ENCODE measurements around the gene BAMBI. TPM values are rescaled to one million over a fixed set of nuclear protein-coding genes. Genes with fewer than 3 reads are reported as not detected.

The BAMBI gene
- polyA plus RNA-seq, 1 donor from 2014 or later = 0.54 TPM

DNA sequence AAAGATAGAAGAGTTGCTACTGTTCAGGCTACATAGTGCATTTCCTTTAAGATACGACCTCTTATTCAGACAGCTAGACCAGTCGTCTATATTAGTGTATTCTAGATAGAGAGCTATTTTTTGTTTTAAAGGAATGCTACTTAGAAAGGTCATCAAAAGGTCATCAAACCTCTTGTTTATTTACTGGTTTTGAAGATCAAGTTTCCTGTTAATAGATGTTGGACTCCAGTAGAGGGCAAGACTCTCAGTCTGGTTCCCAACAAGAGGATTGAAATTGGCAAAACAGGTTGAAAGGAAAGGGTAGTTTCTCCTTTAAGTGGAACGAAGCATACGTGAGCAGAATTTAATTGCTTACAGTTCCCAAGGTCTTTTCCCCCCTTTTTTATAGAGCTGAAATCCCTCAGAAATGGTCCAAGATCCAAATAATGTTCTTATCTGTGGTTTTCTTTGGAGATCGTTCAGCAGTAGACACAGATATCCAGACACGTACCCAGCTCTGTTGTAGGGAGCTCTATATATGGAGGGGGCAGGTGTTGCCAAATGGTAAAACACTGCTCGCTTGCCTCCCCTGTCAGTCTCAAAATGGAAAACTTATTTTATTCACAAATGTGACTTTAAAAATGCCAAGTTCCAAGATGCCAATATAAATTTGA lies 37.2 kb downstream of the BAMBI start:
- Histone ChIP-seq H3K9me2 (ENCODE audit: insufficient read depth, low read length) (no peaks in the 10 kb centered on the region), H3K4me2 (ENCODE audit: low read length) (no peak overlapping the region), H2AFZ (ENCODE audit: low read depth, low read length) (no peak overlapping the region), H3F3A (ENCODE audit: insufficient read depth, low read length, poor library complexity, severe bottlenecking) (no peaks in the 10 kb centered on the region), H3K27ac (ENCODE audit: low read length) (no peak overlapping the region), H3K27me3 (ENCODE audit: insufficient read depth, low read depth, low read length) (no peaks in the 10 kb centered on the region), H3K9me3 (ENCODE audit: low read length) (no peaks in the 10 kb centered on the region), H3K9ac (ENCODE audit: low read length) (no peak overlapping the region), H3K79me2 (replicated peaks; ENCODE audit: insufficient read depth, low read length) (no peaks in the 10 kb centered on the region), H4K20me1 (ENCODE audit: insufficient read depth) (no peaks in the 10 kb centered on the region), H3K4me3 (ENCODE audit: low read length) (no peak overlapping the region), H3K36me3 (ENCODE audit: insufficient read depth, low read length) (no peaks in the 10 kb centered on the region)
- no peak for TF ChIP-seq EP300 (conservative IDR thresholded peaks at IDR 0.05; ENCODE audit: poor library complexity, severe bottlenecking)
- TF ChIP-seq, protein P1, sequence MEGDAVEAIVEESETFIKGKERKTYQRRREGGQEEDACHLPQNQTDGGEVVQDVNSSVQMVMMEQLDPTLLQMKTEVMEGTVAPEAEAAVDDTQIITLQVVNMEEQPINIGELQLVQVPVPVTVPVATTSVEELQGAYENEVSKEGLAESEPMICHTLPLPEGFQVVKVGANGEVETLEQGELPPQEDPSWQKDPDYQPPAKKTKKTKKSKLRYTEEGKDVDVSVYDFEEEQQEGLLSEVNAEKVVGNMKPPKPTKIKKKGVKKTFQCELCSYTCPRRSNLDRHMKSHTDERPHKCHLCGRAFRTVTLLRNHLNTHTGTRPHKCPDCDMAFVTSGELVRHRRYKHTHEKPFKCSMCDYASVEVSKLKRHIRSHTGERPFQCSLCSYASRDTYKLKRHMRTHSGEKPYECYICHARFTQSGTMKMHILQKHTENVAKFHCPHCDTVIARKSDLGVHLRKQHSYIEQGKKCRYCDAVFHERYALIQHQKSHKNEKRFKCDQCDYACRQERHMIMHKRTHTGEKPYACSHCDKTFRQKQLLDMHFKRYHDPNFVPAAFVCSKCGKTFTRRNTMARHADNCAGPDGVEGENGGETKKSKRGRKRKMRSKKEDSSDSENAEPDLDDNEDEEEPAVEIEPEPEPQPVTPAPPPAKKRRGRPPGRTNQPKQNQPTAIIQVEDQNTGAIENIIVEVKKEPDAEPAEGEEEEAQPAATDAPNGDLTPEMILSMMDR (IDR thresholded peaks at IDR 0.05; ENCODE audit: poor library complexity, severe bottlenecking) = no peak
- TF ChIP-seq POLR2AphosphoS5 (IDR thresholded peaks at IDR 0.05) = no peak
- TF ChIP-seq TAF1 (IDR thresholded peaks at IDR 0.05; ENCODE audit: low read depth) = no peak
- no peak for TF ChIP-seq RAD21 (conservative IDR thresholded peaks at IDR 0.05)
- TF ChIP-seq, protein P2, sequence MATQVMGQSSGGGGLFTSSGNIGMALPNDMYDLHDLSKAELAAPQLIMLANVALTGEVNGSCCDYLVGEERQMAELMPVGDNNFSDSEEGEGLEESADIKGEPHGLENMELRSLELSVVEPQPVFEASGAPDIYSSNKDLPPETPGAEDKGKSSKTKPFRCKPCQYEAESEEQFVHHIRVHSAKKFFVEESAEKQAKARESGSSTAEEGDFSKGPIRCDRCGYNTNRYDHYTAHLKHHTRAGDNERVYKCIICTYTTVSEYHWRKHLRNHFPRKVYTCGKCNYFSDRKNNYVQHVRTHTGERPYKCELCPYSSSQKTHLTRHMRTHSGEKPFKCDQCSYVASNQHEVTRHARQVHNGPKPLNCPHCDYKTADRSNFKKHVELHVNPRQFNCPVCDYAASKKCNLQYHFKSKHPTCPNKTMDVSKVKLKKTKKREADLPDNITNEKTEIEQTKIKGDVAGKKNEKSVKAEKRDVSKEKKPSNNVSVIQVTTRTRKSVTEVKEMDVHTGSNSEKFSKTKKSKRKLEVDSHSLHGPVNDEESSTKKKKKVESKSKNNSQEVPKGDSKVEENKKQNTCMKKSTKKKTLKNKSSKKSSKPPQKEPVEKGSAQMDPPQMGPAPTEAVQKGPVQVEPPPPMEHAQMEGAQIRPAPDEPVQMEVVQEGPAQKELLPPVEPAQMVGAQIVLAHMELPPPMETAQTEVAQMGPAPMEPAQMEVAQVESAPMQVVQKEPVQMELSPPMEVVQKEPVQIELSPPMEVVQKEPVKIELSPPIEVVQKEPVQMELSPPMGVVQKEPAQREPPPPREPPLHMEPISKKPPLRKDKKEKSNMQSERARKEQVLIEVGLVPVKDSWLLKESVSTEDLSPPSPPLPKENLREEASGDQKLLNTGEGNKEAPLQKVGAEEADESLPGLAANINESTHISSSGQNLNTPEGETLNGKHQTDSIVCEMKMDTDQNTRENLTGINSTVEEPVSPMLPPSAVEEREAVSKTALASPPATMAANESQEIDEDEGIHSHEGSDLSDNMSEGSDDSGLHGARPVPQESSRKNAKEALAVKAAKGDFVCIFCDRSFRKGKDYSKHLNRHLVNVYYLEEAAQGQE (IDR thresholded peaks at IDR 0.05; ENCODE audit: borderline replicate concordance) = no peak
- TF ChIP-seq SMC3 (conservative IDR thresholded peaks at IDR 0.05; ENCODE audit: poor library complexity) = no peak
- TF ChIP-seq MXI1 (conservative IDR thresholded peaks at IDR 0.05; ENCODE audit: poor library complexity, severe bottlenecking) = no peak
- TF ChIP-seq EZH2 (IDR thresholded peaks at IDR 0.05; ENCODE audit: borderline replicate concordance, insufficient read depth, low read length, poor library complexity, severe bottlenecking) = no peak

DNA sequence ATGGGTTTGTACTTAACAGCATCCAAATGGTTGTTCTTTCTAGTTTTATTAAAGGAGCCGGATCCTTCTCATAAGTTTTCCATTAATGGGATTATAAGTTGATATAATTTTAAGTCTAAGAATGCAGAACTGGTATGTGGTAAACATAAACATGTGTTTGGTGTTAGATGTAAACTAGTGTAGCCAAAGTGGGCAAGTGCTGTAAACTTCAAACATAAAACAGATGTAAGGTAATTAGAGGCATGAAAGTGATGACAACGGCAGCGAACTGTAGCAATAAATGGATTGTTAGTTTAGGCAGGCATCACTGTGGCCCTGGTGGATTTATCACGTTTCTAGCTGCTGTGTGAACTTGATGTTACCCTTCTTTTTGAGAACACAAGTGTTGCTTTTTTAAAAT lies 37.9 kb downstream of the BAMBI start:
- H4K20me1 ChIP-seq (ENCODE audit: insufficient read depth) = no peaks in the 10 kb centered on the region
- no peak overlapping the region for H3K9ac ChIP-seq (ENCODE audit: low read length)
- no peak overlapping the region for H3K27ac ChIP-seq (ENCODE audit: low read length)
- no peaks in the 10 kb centered on the region for H3K79me2 ChIP-seq (replicated peaks; ENCODE audit: insufficient read depth, low read length)
- H3K4me3 ChIP-seq (ENCODE audit: low read length) = no peak overlapping the region
- no peaks in the 10 kb centered on the region for H3K9me3 ChIP-seq (ENCODE audit: low read length)
- no peaks in the 10 kb centered on the region for H3K36me3 ChIP-seq (ENCODE audit: insufficient read depth, low read length)
- no peaks in the 10 kb centered on the region for H3F3A ChIP-seq (ENCODE audit: insufficient read depth, low read length, poor library complexity, severe bottlenecking)
- H3K27me3 ChIP-seq (ENCODE audit: insufficient read depth, low read depth, low read length) = no peaks in the 10 kb centered on the region
- H3K9me2 ChIP-seq (ENCODE audit: insufficient read depth, low read length) = no peaks in the 10 kb centered on the region
- no peak overlapping the region for H3K4me2 ChIP-seq (ENCODE audit: low read length)
- H2AFZ ChIP-seq (ENCODE audit: low read depth, low read length) = no peak overlapping the region
- no peak for TF ChIP-seq EP300 (conservative IDR thresholded peaks at IDR 0.05; ENCODE audit: poor library complexity, severe bottlenecking)
- TF ChIP-seq TAF1 (IDR thresholded peaks at IDR 0.05; ENCODE audit: low read depth) = no peak
- no peak for TF ChIP-seq POLR2AphosphoS5 (IDR thresholded peaks at IDR 0.05)
- TF ChIP-seq RAD21 (conservative IDR thresholded peaks at IDR 0.05) = no peak
- no peak for TF ChIP-seq SMC3 (conservative IDR thresholded peaks at IDR 0.05; ENCODE audit: poor library complexity)
- TF ChIP-seq, protein P1 (IDR thresholded peaks at IDR 0.05; ENCODE audit: poor library complexity, severe bottlenecking) = no peak
- TF ChIP-seq EZH2 (IDR thresholded peaks at IDR 0.05; ENCODE audit: borderline replicate concordance, insufficient read depth, low read length, poor library complexity, severe bottlenecking) = no peak
- TF ChIP-seq MXI1 (conservative IDR thresholded peaks at IDR 0.05; ENCODE audit: poor library complexity, severe bottlenecking) = no peak
